Measurements from ENCODE around the gene FLRT1.

Gene FLRT1

DNA sequence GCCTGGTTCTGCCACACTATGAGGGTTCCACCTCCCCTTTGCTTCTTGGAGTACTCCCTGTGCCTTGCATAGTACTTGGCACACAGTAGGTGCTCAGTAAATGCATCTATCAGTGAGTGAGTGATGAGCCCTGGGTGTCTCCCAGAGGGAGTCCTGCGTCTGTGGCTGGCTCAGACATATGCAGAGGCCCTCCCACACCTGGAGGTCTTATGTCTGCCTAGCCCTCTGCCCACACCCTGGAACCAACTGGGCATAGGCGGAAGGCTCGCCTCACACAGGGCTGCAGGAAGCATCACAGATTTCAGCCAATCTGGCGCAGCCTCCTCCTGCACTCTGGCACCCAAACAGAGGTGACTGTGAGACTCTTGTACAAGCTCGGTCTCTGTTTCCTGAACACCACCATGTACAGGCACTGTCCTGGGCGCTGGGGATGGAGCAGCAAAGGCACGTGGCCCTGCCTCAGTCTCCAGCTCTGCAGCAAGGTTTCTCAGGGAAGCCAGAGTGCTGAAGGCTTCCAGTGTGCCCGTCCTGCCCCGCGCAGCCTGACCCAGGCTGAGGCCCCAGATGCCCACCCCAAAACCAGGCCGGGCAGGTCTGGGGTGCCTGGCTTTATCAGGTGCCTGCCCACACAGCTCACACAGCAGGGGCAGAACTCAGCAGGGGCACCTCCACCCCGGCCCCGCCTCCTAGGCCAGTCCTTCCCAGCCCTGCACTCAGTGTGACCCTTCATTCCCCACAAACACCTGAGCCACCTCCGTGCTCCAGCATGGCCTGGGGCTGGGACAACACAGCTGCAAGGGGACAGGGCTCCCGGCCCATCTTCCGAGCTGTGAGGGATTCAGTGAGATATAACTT, 26.7 kb downstream of the FLRT1 start:
- DNase-seq (ENCODE audit: extremely low spot score, insufficient read length, low read depth): no peak
- no peak for FAIRE-seq

DNA sequence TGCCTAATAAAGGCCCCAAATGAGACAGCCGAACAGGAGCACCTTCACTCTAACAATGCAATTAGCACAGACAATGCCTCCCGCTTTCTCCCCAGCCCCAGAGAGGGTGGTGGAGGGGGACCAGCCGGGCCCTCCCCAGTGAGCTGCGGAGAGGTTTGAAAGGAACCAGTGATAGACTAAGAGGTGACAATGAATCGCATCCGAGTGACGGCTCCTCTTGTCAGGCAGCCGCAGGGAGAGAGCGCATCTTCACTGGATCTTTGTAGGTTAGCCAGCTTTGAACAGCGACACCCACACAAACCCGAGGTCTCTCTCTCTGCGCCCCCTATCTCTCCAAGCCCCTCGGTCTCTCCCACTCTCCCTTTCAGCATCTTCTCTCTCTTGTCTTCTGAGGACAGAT, 28.0 kb downstream of the FLRT1 start:
- no peak for DNase-seq (ENCODE audit: extremely low spot score, insufficient read length, low read depth)
- FAIRE-seq: no peak

- DNase-seq (ENCODE audit: extremely low spot score, insufficient read length, low read depth): no peak
- FAIRE-seq: no peak
Observed at GRCh38 chr11:64064374-64065140, 28.8 kb downstream of the FLRT1 start.

- FAIRE-seq (no peak), DNase-seq (ENCODE audit: extremely low spot score, insufficient read length, low read depth) (no peak)
Observed at GRCh38 chr11:64065141-64065465, 29.4 kb downstream of the FLRT1 start.

DNA sequence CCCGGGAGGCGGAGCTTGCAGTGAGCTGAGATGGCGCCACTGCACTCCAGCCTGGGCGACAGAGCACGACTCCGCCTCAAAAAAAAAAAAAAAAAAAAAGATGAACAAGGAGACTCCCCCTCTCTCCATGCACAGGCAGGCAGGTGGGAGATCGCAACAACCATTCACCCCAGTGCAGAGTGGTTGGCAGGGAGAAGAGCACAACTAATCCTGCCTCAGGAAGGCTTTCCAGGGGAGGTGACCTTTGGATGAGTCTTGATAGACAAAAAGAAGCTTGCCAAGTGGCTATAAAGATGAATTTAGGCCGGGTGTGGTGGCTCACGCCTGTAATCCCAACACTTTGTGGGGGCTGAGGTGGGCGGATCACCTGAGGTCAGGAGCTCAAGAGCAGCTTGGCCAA, 30.0 kb downstream of the FLRT1 start:
- DNase-seq (ENCODE audit: extremely low spot score, insufficient read length, low read depth) (no peak), FAIRE-seq (no peak)

GRCh38 chr11:64067230-64067993, 31.7 kb downstream of the FLRT1 start:
- DNase-seq (ENCODE audit: extremely low spot score, insufficient read length, low read depth) (no peak), FAIRE-seq (no peak)

- no peak for FAIRE-seq
- DNase-seq (ENCODE audit: extremely low spot score, insufficient read length, low read depth): no peak
Observed at GRCh38 chr11:64068705-64069400, 33.1 kb downstream of the FLRT1 start.

GRCh38 chr11:64069401-64070313, 33.9 kb downstream of the FLRT1 start:
- DNase-seq (ENCODE audit: extremely low spot score, insufficient read length, low read depth): no peak

DNA sequence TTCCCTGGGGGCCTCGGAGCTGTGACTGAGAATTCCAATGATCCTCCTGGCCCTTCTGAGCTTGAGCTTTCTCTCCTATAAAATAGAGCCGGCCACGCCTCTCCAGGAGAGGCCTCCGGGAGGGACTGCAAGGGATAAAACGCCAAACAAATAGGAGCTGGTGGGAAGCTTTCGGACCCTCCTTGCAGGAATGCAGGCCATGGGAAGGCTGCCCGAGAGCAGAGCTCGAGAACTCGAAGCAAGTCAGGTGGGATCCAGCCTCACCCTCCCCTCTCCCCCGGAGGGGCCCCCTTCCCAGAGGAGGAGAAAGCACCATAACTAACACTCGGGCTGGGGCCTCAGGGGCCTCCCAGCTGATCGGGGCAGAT, 34.6 kb downstream of the FLRT1 start:
- FAIRE-seq (no peak), DNase-seq (ENCODE audit: extremely low spot score, insufficient read length, low read depth) (no peak)

More at GRCh38 chr11:64069401-64070313, 33.9 kb downstream of the FLRT1 start:
- FAIRE-seq: no peak

- DNase-seq (ENCODE audit: extremely low spot score, insufficient read length, low read depth) (no peak), FAIRE-seq (no peak)
Observed at GRCh38 chr11:64071849-64072248, 36.1 kb downstream of the FLRT1 start.

DNA sequence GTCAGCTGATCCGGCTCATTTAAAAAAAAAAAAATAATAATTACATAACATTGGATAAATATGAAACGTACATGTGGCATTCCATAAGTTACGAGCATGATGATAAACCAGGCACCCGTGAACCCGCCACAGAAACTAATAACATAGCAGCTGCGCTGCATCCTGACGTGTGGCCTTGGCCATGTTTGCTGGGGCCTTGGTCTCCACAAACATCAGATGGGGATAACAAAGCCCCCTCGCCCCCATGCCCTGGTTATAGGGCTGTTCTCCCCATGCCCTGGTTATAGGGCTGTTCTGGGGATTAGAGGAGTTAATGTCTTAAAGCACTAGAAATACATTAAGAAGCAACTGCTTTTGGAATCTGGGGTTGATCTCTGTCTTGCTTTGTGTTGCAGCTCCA, 36.7 kb downstream of the FLRT1 start:
- FAIRE-seq (no peak), DNase-seq (ENCODE audit: extremely low spot score, insufficient read length, low read depth) (no peak)

- no peak for FAIRE-seq
- no peak for DNase-seq (ENCODE audit: extremely low spot score, insufficient read length, low read depth)
Observed at GRCh38 chr11:64072871-64073270, 37.1 kb downstream of the FLRT1 start.

- DNase-seq (ENCODE audit: extremely low spot score, insufficient read length, low read depth) (no peak), FAIRE-seq (no peak)
Observed at GRCh38 chr11:64073542-64073941, 37.8 kb downstream of the FLRT1 start.

DNA sequence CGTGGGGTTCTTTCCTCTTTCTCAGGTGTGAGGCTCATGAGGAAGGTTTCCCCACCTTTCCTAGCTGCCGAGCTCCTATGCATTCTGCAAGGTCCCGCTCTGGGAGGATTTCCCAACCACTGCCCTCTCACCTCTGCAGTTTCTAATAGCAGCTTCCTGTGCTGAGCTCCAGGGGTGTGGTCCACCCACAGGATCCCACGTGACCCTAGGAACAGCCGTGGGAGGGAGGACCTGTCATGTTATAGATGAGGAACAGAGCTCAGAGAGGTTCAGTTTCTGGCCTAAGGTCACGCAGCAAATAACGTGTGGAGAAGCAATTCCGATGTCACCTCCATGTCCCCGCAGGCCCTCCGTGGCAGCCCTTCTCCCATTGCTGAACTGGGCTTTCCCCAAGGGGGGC, 38.5 kb downstream of the FLRT1 start:
- DNase-seq (ENCODE audit: extremely low spot score, insufficient read length, low read depth): no peak
- no peak for FAIRE-seq

DNA sequence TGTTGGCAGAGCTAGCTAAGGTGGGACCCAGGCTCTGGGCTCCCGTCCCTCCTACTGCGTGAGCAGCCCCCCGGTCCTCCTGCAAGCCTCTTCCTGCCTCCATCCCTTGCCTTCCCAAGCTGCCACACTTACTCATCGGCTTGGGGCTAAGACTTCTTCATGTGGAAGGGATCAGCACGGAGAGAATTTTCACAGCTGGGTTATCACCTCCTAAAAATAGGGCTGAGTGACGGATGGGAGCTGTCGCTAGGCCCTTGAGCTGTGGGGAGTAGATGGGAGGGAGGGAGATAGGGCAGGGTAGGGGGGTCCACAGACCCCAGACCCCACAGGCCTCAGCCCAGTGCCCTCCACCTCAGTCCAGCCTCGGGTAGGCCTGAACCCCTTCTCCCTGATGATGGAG, 41.0 kb downstream of the FLRT1 start:
- FAIRE-seq (no peak), DNase-seq (ENCODE audit: extremely low spot score, insufficient read length, low read depth) (no peak)

DNA sequence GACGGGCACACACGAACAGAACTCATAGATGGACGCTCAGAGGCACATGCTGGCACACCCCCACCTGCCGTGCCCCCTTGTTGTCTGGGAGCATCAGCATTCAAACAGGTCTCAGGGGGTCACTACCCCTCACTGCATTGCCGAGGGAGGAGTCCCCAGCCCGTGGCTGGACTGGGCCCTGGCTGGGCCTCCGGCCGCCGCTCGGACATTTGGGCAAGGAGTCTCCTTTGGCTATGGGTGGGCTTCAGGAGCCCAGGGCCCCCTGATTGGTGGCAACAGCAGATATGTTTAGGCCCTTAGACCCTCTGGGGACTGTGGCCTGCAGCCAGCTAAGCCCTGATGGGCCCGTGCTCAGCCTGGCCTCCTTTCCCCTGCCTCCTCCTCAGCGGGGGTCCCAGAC, 41.9 kb downstream of the FLRT1 start:
- no peak for FAIRE-seq

GRCh38 chr11:64078284-64078683, 42.6 kb downstream of the FLRT1 start:
- DNase-seq (ENCODE audit: extremely low spot score, insufficient read length, low read depth) (no peak), FAIRE-seq (no peak)

More for the DNA sequence above, 41.9 kb downstream of the FLRT1 start:
- no peak for DNase-seq (ENCODE audit: extremely low spot score, insufficient read length, low read depth)

GRCh38 chr11:64078905-64079304, 43.2 kb downstream of the FLRT1 start:
- FAIRE-seq (no peak), DNase-seq (ENCODE audit: extremely low spot score, insufficient read length, low read depth) (no peak)

DNA sequence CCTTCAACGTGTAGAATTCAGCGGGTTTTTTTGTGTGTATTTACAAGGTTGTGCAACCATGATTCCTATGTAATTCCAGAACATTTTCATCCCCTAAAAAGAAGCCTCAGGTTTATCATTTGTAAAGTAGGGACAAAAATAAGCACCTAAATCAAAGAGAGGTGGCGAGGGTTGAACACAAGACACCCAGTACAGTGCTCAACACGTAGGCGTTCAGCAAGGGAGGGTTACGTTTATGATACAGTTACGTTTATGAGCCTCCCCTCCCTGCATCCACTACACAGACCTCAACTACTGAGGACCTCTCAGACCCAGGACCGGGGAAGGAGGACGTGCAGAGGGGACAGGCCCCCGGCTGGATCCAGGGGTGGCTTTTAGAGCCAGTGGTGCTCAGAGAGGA, 44.7 kb downstream of the FLRT1 start:
- no peak for DNase-seq (ENCODE audit: extremely low spot score, insufficient read length, low read depth)
- FAIRE-seq: no peak

All from GM18507 (cell line).